ENCODE measurements around the gene SEMA6C.

GRCh38 chr1:151124763-151125403, 21.5 kb downstream of the SEMA6C start:
- TF ChIP-seq CTCF (IDR thresholded peaks at IDR 0.05) (no peak), POLR2AphosphoS5 (IDR thresholded peaks at IDR 0.05; ENCODE audit: insufficient read depth in 1 of 2, low read depth in 1 of 2) (no peak)

All from vagina (tissue), 2 donors.